Measurements from ENCODE around the gene GNAI3. TPM values are rescaled to one million over a fixed set of nuclear protein-coding genes. Genes with fewer than 3 reads are reported as not detected.
A peak's percentile ranks its signal among the peaks of the same experiment; 100 is the strongest.

GNAI3 gene
- total and polyA plus RNA-seq, 2 of the 8 experiments (the other 6 are each of a cell fraction or from before 2014, with no cell fraction given): 4.0 to 9.8 TPM

DNA sequence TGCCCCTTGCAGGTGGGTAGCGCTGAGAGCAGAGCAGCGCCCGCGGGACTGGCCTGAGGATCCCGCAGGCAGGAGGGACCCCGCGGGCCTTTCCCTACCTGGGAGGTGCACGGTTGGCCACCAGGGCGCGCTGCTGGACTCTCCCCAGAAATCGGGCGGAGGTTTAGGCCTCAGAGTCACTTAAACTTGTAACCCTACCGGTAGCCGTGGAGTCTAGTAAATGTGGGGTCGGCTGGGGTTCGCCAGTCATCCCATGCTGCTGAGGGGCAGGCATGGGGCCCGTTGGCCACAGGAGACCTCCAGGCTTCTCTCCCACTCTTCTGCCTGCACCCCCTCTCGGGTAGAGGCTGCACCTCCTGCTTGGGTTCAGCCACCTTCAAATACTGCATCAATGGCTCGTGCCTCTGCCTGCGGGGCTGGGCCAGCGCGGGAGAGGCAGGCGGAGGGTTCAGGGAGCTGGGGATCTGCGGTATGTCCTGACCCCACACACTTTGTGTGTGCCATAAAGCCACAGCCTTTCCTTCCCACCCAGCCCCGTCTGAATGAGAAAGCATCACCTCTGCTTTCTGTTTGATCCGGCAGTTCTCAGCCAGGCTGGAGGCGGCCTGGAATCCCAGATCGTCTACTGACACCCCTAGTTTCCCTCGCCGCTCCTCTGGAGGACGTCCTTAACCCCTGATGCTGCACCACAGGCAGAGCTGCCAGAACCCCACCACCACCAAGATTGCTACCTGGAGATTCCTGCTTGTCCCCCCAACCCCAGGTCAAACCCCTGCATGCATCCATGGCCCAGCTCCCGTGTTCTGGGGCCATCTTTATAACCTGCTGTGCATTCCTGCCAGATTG lies 95.2 kb downstream of the GNAI3 start (continued):
- no peak for TF ChIP-seq CBX5 (IDR thresholded peaks at IDR 0.05; ENCODE audit: low read depth, low read length)
- no peak for TF ChIP-seq HDAC2 (IDR thresholded peaks at IDR 0.05; ENCODE audit: borderline replicate concordance in 1 of 2, low read depth in 2 of 2, low read length in 2 of 2)
- no peak for TF ChIP-seq SIN3A (conservative IDR thresholded peaks at IDR 0.05 in 1 of 2, IDR thresholded peaks at IDR 0.05 in 1 of 2; ENCODE audit: low read depth in 1 of 2, low read length in 2 of 2)
- no peak for TF ChIP-seq FOSL1 (IDR thresholded peaks at IDR 0.05; ENCODE audit: insufficient read depth, low read depth, low read length)
- TF ChIP-seq, protein P1, sequence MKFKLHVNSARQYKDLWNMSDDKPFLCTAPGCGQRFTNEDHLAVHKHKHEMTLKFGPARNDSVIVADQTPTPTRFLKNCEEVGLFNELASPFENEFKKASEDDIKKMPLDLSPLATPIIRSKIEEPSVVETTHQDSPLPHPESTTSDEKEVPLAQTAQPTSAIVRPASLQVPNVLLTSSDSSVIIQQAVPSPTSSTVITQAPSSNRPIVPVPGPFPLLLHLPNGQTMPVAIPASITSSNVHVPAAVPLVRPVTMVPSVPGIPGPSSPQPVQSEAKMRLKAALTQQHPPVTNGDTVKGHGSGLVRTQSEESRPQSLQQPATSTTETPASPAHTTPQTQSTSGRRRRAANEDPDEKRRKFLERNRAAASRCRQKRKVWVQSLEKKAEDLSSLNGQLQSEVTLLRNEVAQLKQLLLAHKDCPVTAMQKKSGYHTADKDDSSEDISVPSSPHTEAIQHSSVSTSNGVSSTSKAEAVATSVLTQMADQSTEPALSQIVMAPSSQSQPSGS (IDR thresholded peaks at IDR 0.05; ENCODE audit: low read length): no peak
- peak; percentile 25 for TF ChIP-seq ASH2L (IDR thresholded peaks at IDR 0.05; ENCODE audit: low read length)
- peak; percentile 57; the same call in 1 of the 2 replicates for TF ChIP-seq YY1 (IDR thresholded peaks at IDR 0.05; ENCODE audit: low read depth, low read length)
- TF ChIP-seq SIRT6 (IDR thresholded peaks at IDR 0.05; ENCODE audit: low read length): no peak
- TF ChIP-seq JUN (IDR thresholded peaks at IDR 0.05; ENCODE audit: low read depth, low read length): no peak
- TF ChIP-seq RAD21 (IDR thresholded peaks at IDR 0.05 in 1 of 2, conservative IDR thresholded peaks at IDR 0.05 in 1 of 2; ENCODE audit: low read depth in 2 of 2, low read length in 2 of 2): peak; percentile 89 to 92
- peak; percentile 40; the same call in 1 of the 2 replicates for TF ChIP-seq TBP (IDR thresholded peaks at IDR 0.05; ENCODE audit: low read depth, low read length)
- TF ChIP-seq SP1 (IDR thresholded peaks at IDR 0.05; ENCODE audit: low read depth, low read length): no peak
- TF ChIP-seq NRF1 (IDR thresholded peaks at IDR 0.05; ENCODE audit: low read depth, low read length): no peak
- TF ChIP-seq TAF7 (optimal IDR thresholded peaks at IDR 0.05; ENCODE audit: borderline replicate concordance, low read depth, low read length): no peak
- TF ChIP-seq NANOG (IDR thresholded peaks at IDR 0.05; ENCODE audit: insufficient read depth, low read depth, low read length, poor library complexity, severe bottlenecking): no peak
- TF ChIP-seq SUZ12 (IDR thresholded peaks at IDR 0.05; ENCODE audit: low read length): no peak
- TF ChIP-seq CEBPB (IDR thresholded peaks at IDR 0.05; ENCODE audit: low read depth, low read length): 0 out of 2 replicates have a peak, but pooled peaks have one; percentile 1
- TF ChIP-seq KDM1A (IDR thresholded peaks at IDR 0.05; ENCODE audit: borderline replicate concordance, low read length): no peak; the same call in 1 of the 2 replicates
- TF ChIP-seq KDM4A (IDR thresholded peaks at IDR 0.05; ENCODE audit: low read depth, low read length, severe bottlenecking): no peak
- no peak for TF ChIP-seq BACH1 (IDR thresholded peaks at IDR 0.05; ENCODE audit: low read length)
- TF ChIP-seq POLR2A (IDR thresholded peaks at IDR 0.05; ENCODE audit: control extremely low read depth in 1 of 2, low read depth in 2 of 2, low read length in 2 of 2): no peak
- TF ChIP-seq KDM5A (IDR thresholded peaks at IDR 0.05; ENCODE audit: low read length): no peak

Measured in H1 (cell line).